OCI-LY7 (cell line): ENCODE results near the gene ENOPH1. TPM values are rescaled to one million over a fixed set of nuclear protein-coding genes. Genes with fewer than 3 reads are reported as not detected.

Experiments
- BruUV-seq: library from RNA; stranded (reverse); fragments of 400-500 nt; replicated peaks from 2 replicates; lab custom pipeline; 2021; lab: Mats Ljungman, UMichigan
- CTCF ChIA-PET: fragments of 300-600 bp; sonication (Branson Sonifier 250); formaldehyde crosslinking; loops from one replicate; lab custom pipeline; 2022; ENCODE audit warnings: antibody characterized with exemption; ENCODE audit not compliant: unreplicated experiment; lab: Charles Lee
- POLR2A ChIA-PET: fragments of 300-600 bp; sonication (Branson Sonifier 250); formaldehyde crosslinking; loops from one replicate; lab custom pipeline; 2022; ENCODE audit warnings: antibody characterized with exemption; lab: Charles Lee
- DNase-seq: peaks from one replicate; pipeline ENCODE4 v3.0.0-alpha.2; 2015; ENCODE audit warnings: low spot score
- H2AFZ ChIP-seq: fragments of 200-600 bp; sonication (generic), shearing (Covaris generic); 2 replicates; pipeline ENCODE4 v1.6.1; 2014; ENCODE audit warnings: mild to moderate bottlenecking, antibody characterized with exemption, low read length, moderate library complexity
- H3K27ac ChIP-seq: fragments of 200-600 bp; sonication (generic); 2 replicates; pipeline ENCODE4 v1.5.1; 2014; ENCODE audit warnings: mixed run types, low read depth, mild to moderate bottlenecking, moderate library complexity, low read length, inconsistent platforms; ENCODE audit not compliant: poor library complexity, severe bottlenecking
- H3K36me3 ChIP-seq: fragments of 200-600 bp; sonication (generic); 2 replicates; pipeline ENCODE4 v1.6.1; 2014; ENCODE audit warnings: mild to moderate bottlenecking, antibody characterized with exemption, low read length, moderate library complexity, mixed read lengths; ENCODE audit not compliant: insufficient read depth
- H3K4me1 ChIP-seq: fragments of 200-600 bp; sonication (generic); 2 replicates; pipeline ENCODE4 v1.5.1; 2014; ENCODE audit warnings: mild to moderate bottlenecking, low read length; ENCODE audit not compliant: insufficient read depth, poor library complexity, severe bottlenecking
- H3K4me2 ChIP-seq: fragments of 200-600 bp; sonication (generic); 2 replicates; pipeline ENCODE4 v1.6.1; 2014; ENCODE audit warnings: mild to moderate bottlenecking, low read length
- H3K4me3 ChIP-seq: fragments of 200-600 bp; sonication (generic); 2 replicates; pipeline ENCODE4 v1.5.1; 2014; ENCODE audit warnings: mild to moderate bottlenecking, low read depth, low read length; ENCODE audit not compliant: poor library complexity, severe bottlenecking
- H3K79me2 ChIP-seq: fragments of 200-600 bp; sonication (generic); 2 replicates; pipeline ENCODE4 v1.6.1; 2016; ENCODE audit warnings: low read depth, mild to moderate bottlenecking, low read length, moderate library complexity, mixed read lengths; ENCODE audit not compliant: insufficient read depth
- H3K9me2 ChIP-seq: fragments of 200-600 bp; sonication (generic); 2 replicates; pipeline ENCODE4 v1.6.1; 2016; ENCODE audit warnings: mild to moderate bottlenecking, low read length, mixed read lengths; ENCODE audit not compliant: insufficient read depth
- H3K9me3 ChIP-seq: fragments of 200-600 bp; sonication (generic); 2 replicates; pipeline ENCODE4 v1.6.1; 2014; ENCODE audit warnings: mild to moderate bottlenecking, mixed run types, low read length, mixed read lengths
- H4K20me1 ChIP-seq: fragments of 200-600 bp; sonication (generic); 2 replicates; pipeline ENCODE4 v1.6.1; 2014; ENCODE audit warnings: mild to moderate bottlenecking, antibody characterized with exemption, low read length, moderate library complexity, mixed read lengths; ENCODE audit not compliant: insufficient read depth
- EZH2phosphoT487 ChIP-seq: fragments of 200-600 bp; sonication (generic); IDR thresholded peaks from 2 replicates; pipeline ENCODE4 v1.6.1; 2018; ENCODE audit warnings: low read depth, borderline replicate concordance, mild to moderate bottlenecking, mixed run types, antibody characterized with exemption, low read length, moderate library complexity, mixed read lengths
- intact Hi-C: fragments of 100-400 bp; cut with micrococcal nuclease; formaldehyde crosslinking; loops from one replicate; pipeline ENCODE4 v1.10.0; 2022; ENCODE audit not compliant: unreplicated experiment
- total RNA-seq, 2 experiments: library from RNA; depleted of rRNA in 1 of 2; stranded (reverse); fragments of >200 nt in 1 of 2; shearing (Covaris generic) in 1 of 2; gene quantifications; 2 replicates each; pipeline ENCODE4 v1.2.3, GENCODE V29; 2014 to 2022
- TF ChIP-seq, protein P1 (sequence below): fragments of 200-600 bp; sonication (generic); conservative IDR thresholded peaks from 2 replicates; pipeline ENCODE4 v1.5.1; 2014; ENCODE audit warnings: mild to moderate bottlenecking, antibody characterized with exemption, low read length, moderate library complexity, mixed read lengths

ENOPH1 gene
- total RNA-seq, 2 experiments from 2014 or later: 58.7 to 70.2 TPM

DNA sequence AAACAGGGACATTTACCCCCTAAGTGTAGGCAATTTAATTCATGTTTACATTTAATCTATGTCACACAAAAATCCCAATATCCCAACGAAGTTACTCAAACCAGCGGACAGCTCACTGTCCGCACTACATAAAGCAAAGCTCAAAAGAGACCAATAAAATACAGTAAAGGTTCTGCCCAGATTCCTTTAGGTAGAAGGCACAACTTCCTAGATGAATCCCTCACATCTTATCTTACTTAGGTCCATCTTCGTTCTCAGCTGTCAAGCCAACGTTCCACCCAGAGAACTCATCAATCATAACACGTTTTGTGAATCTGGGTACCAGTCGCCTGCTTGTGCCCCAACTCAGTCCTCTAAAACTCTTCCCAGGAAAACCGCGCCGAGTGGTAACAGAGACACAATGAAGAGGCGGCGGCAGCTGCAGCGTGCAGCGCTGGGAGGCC is 1.8 kb upstream of the ENOPH1 start:
- Histone ChIP-seq H3K27ac (peak overlapping the region; percentile 90), H3K4me3 (peak overlapping the region; percentile 99), H3K4me2 (peak overlapping the region; percentile 96), H3K36me3 (peaks cover 70% of the 10 kb centered on the region), H3K9me2 (no peaks in the 10 kb centered on the region), H3K9me3 (no peaks in the 10 kb centered on the region), H3K79me2 (peaks cover 76% of the 10 kb centered on the region), H3K4me1 (peaks cover 48% of the 10 kb centered on the region), H4K20me1 (peaks cover 67% of the 10 kb centered on the region), H2AFZ (no peak overlapping the region)
- BruUV-seq: no TSS peak
- CTCF ChIA-PET: interaction anchor here (0.6 kb wide), 1 partner anchor 1345 kb away, joined by 3 read pairs; no protein-coding TSS in a partner anchor
- POLR2A ChIA-PET: interaction anchor here (0.5 to 1.2 kb wide), 6 partner anchors 9 to 144 kb away, joined by 3 to 8 read pairs (median 4); partner anchors contain the start of gene HNRNPD
- DNase-seq: no peak
- intact Hi-C loops: loop anchor here (5.0 kb wide), 2 partner anchors 151 to 464 kb away; partner anchors contain the start of gene SEC31A
- TF ChIP-seq, protein P1, sequence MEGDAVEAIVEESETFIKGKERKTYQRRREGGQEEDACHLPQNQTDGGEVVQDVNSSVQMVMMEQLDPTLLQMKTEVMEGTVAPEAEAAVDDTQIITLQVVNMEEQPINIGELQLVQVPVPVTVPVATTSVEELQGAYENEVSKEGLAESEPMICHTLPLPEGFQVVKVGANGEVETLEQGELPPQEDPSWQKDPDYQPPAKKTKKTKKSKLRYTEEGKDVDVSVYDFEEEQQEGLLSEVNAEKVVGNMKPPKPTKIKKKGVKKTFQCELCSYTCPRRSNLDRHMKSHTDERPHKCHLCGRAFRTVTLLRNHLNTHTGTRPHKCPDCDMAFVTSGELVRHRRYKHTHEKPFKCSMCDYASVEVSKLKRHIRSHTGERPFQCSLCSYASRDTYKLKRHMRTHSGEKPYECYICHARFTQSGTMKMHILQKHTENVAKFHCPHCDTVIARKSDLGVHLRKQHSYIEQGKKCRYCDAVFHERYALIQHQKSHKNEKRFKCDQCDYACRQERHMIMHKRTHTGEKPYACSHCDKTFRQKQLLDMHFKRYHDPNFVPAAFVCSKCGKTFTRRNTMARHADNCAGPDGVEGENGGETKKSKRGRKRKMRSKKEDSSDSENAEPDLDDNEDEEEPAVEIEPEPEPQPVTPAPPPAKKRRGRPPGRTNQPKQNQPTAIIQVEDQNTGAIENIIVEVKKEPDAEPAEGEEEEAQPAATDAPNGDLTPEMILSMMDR: no peak
- TF ChIP-seq EZH2phosphoT487: no peak

DNA sequence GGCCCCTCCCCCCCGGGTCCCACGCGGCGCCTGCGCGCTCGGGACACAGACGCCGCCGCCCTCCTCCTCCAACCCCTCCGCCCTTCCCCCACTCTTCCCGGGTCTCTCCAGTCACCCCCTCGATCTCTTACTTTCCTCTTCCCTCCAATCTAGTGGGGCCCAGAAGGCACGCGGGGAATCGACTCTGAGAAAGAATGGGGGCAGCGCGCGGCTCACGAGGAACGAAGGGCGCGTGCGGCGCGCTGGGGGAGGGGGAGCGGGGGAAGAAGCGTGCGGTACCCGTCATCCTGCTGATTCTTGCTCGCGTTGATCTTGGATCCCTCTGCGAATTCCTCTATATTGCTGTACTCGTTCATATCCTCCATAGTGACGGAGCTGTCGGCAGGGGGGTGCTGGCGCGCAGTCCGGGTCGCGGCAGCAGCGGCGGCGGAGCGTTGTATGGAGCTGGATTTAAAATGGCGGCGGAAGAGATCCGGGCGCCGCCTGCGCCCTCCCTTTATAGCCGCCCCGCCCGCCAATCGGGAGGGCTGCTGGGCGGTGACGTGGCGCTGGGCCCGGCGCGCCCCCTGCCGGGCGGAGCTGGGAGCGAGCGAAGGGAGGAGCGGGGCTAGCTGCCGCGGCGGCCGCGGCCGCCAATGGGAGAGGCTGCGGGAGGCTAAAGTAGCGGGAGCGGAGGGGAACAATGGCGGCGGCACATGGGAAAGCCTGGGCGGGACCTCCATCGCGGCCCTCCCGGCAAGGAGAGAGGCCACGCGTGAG is 1.2 kb upstream of the ENOPH1 start:
- Histone ChIP-seq H3K4me2 (peak overlapping the region; percentile 96), H3K9me2 (no peaks in the 10 kb centered on the region), H3K4me3 (peak overlapping the region; percentile 99), H3K9me3 (no peaks in the 10 kb centered on the region), H3K79me2 (peaks cover 82% of the 10 kb centered on the region), H2AFZ (peak overlapping the region; percentile 30; the same call in 1 of the 2 replicates), H3K4me1 (peaks cover 53% of the 10 kb centered on the region), H4K20me1 (peaks cover 67% of the 10 kb centered on the region), H3K36me3 (peaks cover 70% of the 10 kb centered on the region), H3K27ac (peak overlapping the region; percentile 90)
- TF ChIP-seq, protein P1: peak; percentile 84
- no peak for TF ChIP-seq EZH2phosphoT487
- ChIA-PET POLR2A (interaction anchor here (0.5 to 1.2 kb wide), 6 partner anchors 9 to 145 kb away, joined by 3 to 8 read pairs (median 4); partner anchors contain the start of gene HNRNPD), CTCF (interaction anchor here (0.6 kb wide), 1 partner anchor 1345 kb away, joined by 3 read pairs; no protein-coding TSS in a partner anchor)
- peak; percentile 92 for DNase-seq
- BruUV-seq: no TSS peak
- intact Hi-C loops: loop anchor here (1.0 to 5.0 kb wide), 4 partner anchors 55 to 583 kb away; partner anchors contain the start of gene SEC31A
